K562 (cell line): ENCODE measurements around the gene ZNF628. TPM values are rescaled to one million over a fixed set of nuclear protein-coding genes. Genes with fewer than 3 reads are reported as not detected.

Experiments
- CHD2 ChIP-seq: IDR thresholded peaks from 2 replicates; pipeline ENCODE4 v1.6.1; 2011; ENCODE audit warnings: low read depth, low read length
- EGR1 ChIP-seq: fragments of 450-650 bp; conservative IDR thresholded peaks from 2 replicates; pipeline ENCODE4 v1.6.1; 2017; ENCODE audit warnings: mild to moderate bottlenecking
- FOXA3 ChIP-seq, 2 experiments: fragments of 450-650 bp in 1 of 2; sonication (generic) in 1 of 2; formaldehyde crosslinking; IDR thresholded peaks in 1 of 2; conservative IDR thresholded peaks in 1 of 2; 2 replicates each; pipeline versions ENCODE4 v1.4.0 to v1.8.0; 2020 to 2022; ENCODE audit warnings: mild to moderate bottlenecking in 2 of 2, missing genetic modification reagents in 1 of 2
- ID3 ChIP-seq, 2 experiments: fragments of 250-450 bp in 1 of 2; fragments of 450-650 bp in 1 of 2; sonication (Bioruptor Pico) in 1 of 2; IDR thresholded peaks; 2 replicates each; pipeline versions ENCODE4 v1.6.1 to v1.8.0; 2016 to 2021; ENCODE audit warnings: mild to moderate bottlenecking in 2 of 2, moderate library complexity in 2 of 2, missing compliant biosample characterization in 1 of 2, missing genetic modification characterization in 1 of 2
- KDM1A ChIP-seq, 2 experiments: fragments of 450-650 bp; IDR thresholded peaks; 2 replicates each; pipeline ENCODE4 v1.6.1; 2016; ENCODE audit warnings: mild to moderate bottlenecking in 2 of 2
- KLF6 ChIP-seq: fragments of 250-450 bp; sonication (Bioruptor Pico); IDR thresholded peaks from 2 replicates; pipeline ENCODE4 v1.4.0; 2020; ENCODE audit warnings: mild to moderate bottlenecking, moderate library complexity, borderline replicate concordance
- L3MBTL2 ChIP-seq: fragments of 450-650 bp; IDR thresholded peaks from 2 replicates; pipeline ENCODE4 v1.6.1; 2016; ENCODE audit warnings: mild to moderate bottlenecking, moderate library complexity
- MITF ChIP-seq: IDR thresholded peaks from 2 replicates; pipeline ENCODE4 v1.6.1; 2014; ENCODE audit warnings: antibody characterized with exemption
- NFYB ChIP-seq: IDR thresholded peaks from 2 replicates; pipeline ENCODE4 v1.6.1; 2011; ENCODE audit warnings: mild to moderate bottlenecking, moderate library complexity; ENCODE audit not compliant: insufficient read length; ENCODE audit errors: extremely low read depth
- RBM39 ChIP-seq: fragments of 200-400 bp; formaldehyde crosslinking; optimal IDR thresholded peaks from 2 replicates; pipeline ENCODE3; 2018; ENCODE audit warnings: low read depth, low read length
- ZNF143 ChIP-seq: sonication (generic); formaldehyde crosslinking; IDR thresholded peaks from 2 replicates; pipeline ENCODE4 v1.9.0; 2022; ENCODE audit warnings: mild to moderate bottlenecking, missing genetic modification reagents
- ZNF830 ChIP-seq: fragments of 250-450 bp; sonication (Bioruptor Pico); IDR thresholded peaks from 2 replicates; pipeline ENCODE4 v1.5.0; 2021; ENCODE audit warnings: mild to moderate bottlenecking
- polyA plus RNA-seq, 8 experiments: library from polyadenylated mRNA; depleted of rRNA in 4 of 8; stranded (reverse) in 5 of 8; unstranded in 3 of 8; fragments of >200 nt; fragmentation: Nextera tagmentation in 2 of 8; fragmentation: Illumina TruSeq in 1 of 8; extraction: Ambion mirVana in 2 of 8; extraction: Trizol in 1 of 8; gene quantifications; 2 replicates each; pipeline versions ENCODE4 v1.2.1 to v1.2.3, GENCODE V29; 2011 to 2014; ENCODE audit warnings: inconsistent platforms in 1 of 8, missing spikeins in 1 of 8
- total RNA-seq, 7 experiments: library from RNA; depleted of rRNA in 6 of 7; stranded (reverse); fragments of >200 nt in 6 of 7; fragmentation: Illumina TruSeq in 2 of 7; extraction: Trizol in 2 of 7; gene quantifications; 2 replicates each; pipeline versions ENCODE4 v1.2.1 to v1.2.3, GENCODE V29; 2011 to 2021; ENCODE audit warnings: low replicate concordance in 1 of 7

ZNF628 gene
- total and polyA plus RNA-seq, 9 of the 15 experiments (the other 6 are each of a cell fraction or from before 2014, with no cell fraction given) = 0.13 to 13.6 (median 2.2) TPM; not detected in 3

- TF ChIP-seq KDM1A (IDR thresholded peaks at IDR 0.05) (peak in 1 of 2 experiments; percentile 57; a peak in 1 of 4 replicates), RBM39 (no peak), NFYB (peak; percentile 89), FOXA3 (CRISPR knock-in tag; conservative IDR thresholded peaks at IDR 0.05 in 1 of 2, IDR thresholded peaks at IDR 0.05 in 1 of 2) (peak in 1 of 2 experiments; percentile 98; a peak in 2 of 4 replicates), ID3 (CRISPR knock-in tag; IDR thresholded peaks at IDR 0.05) (no peak), ID3 (tag; IDR thresholded peaks at IDR 0.05) (peak; percentile 65; the same call in 1 of the 2 replicates), ZNF143 (peak; percentile 72), CHD2 (no peak; the same call in 1 of the 2 replicates), MITF (no peak), EGR1 (no peak), L3MBTL2 (peak; percentile 100), ZNF830 (CRISPR knock-in tag) (no peak), KLF6 (CRISPR knock-in tag) (no peak)
These were observed 27.3 kb downstream of the ZNF628 start (continued) for GRCh38 chr19:55503502-55504251.
